Measurements from ENCODE around the gene PPIC.
"Not testable (repeated sequence)": the region's sequence is repeated elsewhere in the genome, so short reads cannot be mapped to it uniquely, and the experiment has no call there.

The PPIC gene

GRCh38 chr5:122981846-122982245 is 54.7 kb downstream of the PPIC start:
- no peak for DNase-seq (ENCODE audit: low read depth)
- TF ChIP-seq CTCF (IDR thresholded peaks at IDR 0.05; ENCODE audit: low read depth, low read length) (no peak), MYC (IDR thresholded peaks at IDR 0.05; ENCODE audit: low read depth, low read length) (no peak), MAX (IDR thresholded peaks at IDR 0.05; ENCODE audit: low read depth, low read length) (no peak), POLR2A (IDR thresholded peaks at IDR 0.05; ENCODE audit: extremely low read depth, insufficient read length) (no peak)
- H3K4me3 ChIP-seq (ENCODE audit: low read depth, low read length): no peak overlapping the region

GRCh38 chr5:122978644-122979297 is 57.8 kb downstream of the PPIC start:
- no peak for DNase-seq (ENCODE audit: low read depth)
- TF ChIP-seq POLR2A (IDR thresholded peaks at IDR 0.05; ENCODE audit: extremely low read depth, insufficient read length) (no peak), MYC (IDR thresholded peaks at IDR 0.05; ENCODE audit: low read depth, low read length) (no peak), MAX (IDR thresholded peaks at IDR 0.05; ENCODE audit: low read depth, low read length) (no peak), CTCF (IDR thresholded peaks at IDR 0.05; ENCODE audit: low read depth, low read length) (no peak)

GRCh38 chr5:122978068-122978467 is 58.5 kb downstream of the PPIC start:
- DNase-seq (ENCODE audit: low read depth): no peak
- H3K4me3 ChIP-seq (ENCODE audit: low read depth, low read length): no peak overlapping the region
- TF ChIP-seq POLR2A (IDR thresholded peaks at IDR 0.05; ENCODE audit: extremely low read depth, insufficient read length) (no peak), CTCF (IDR thresholded peaks at IDR 0.05; ENCODE audit: low read depth, low read length) (no peak), MYC (IDR thresholded peaks at IDR 0.05; ENCODE audit: low read depth, low read length) (no peak), MAX (IDR thresholded peaks at IDR 0.05; ENCODE audit: low read depth, low read length) (no peak)

More at GRCh38 chr5:122978644-122979297, 57.8 kb downstream of the PPIC start:
- no peak overlapping the region for H3K4me3 ChIP-seq (ENCODE audit: low read depth, low read length)

GRCh38 chr5:122977319-122977718 is 59.2 kb downstream of the PPIC start:
- TF ChIP-seq POLR2A (IDR thresholded peaks at IDR 0.05; ENCODE audit: extremely low read depth, insufficient read length) (no peak), MYC (IDR thresholded peaks at IDR 0.05; ENCODE audit: low read depth, low read length) (no peak), MAX (IDR thresholded peaks at IDR 0.05; ENCODE audit: low read depth, low read length) (no peak), CTCF (IDR thresholded peaks at IDR 0.05; ENCODE audit: low read depth, low read length) (no peak)
- DNase-seq (ENCODE audit: low read depth): no peak
- no peak overlapping the region for H3K4me3 ChIP-seq (ENCODE audit: low read depth, low read length)

GRCh38 chr5:122974251-122974650 is 62.3 kb downstream of the PPIC start:
- not testable (repeated sequence) for H3K4me3 ChIP-seq (ENCODE audit: low read depth, low read length); DNase-seq (ENCODE audit: low read depth)

- not testable (repeated sequence) for DNase-seq (ENCODE audit: low read depth); H3K4me3 ChIP-seq (ENCODE audit: low read depth, low read length)
Measured at GRCh38 chr5:122973759-122974158, 62.8 kb downstream of the PPIC start.

Measured in NB4 (cell line).